ENCODE measurements around the gene PICALM. TPM values are rescaled to one million over a fixed set of nuclear protein-coding genes. Genes with fewer than 3 reads are reported as not detected.

Gene PICALM
- total and polyA plus RNA-seq, 10 of the 15 experiments (the other 5 are each of a cell fraction or from before 2014, with no cell fraction given), result 4.3 to 150 (median 41.8) TPM

GRCh38 chr11:86047275-86047991 lies 21.5 kb downstream of the PICALM start:
- Histone ChIP-seq H3K27ac (ENCODE audit: control insufficient read depth, insufficient read depth) (peak overlapping the region; percentile 49), H4K20me1 (ENCODE audit: control insufficient read depth, insufficient read depth) (no peaks in the 10 kb centered on the region), H3K9ac (ENCODE audit: control insufficient read depth, insufficient read depth, low read length) (no peak overlapping the region; the same call in 1 of the 2 replicates), H2AFZ (ENCODE audit: control insufficient read depth, low read depth, low read length) (no peak overlapping the region), H3K9me3 (replicated peaks; ENCODE audit: control insufficient read depth, insufficient read depth, low read length) (peaks cover 6% of the 10 kb centered on the region), H3K27me3 (replicated peaks in 1 of 2; ENCODE audit: control insufficient read depth in 2 of 2, insufficient read depth in 2 of 2, low read length in 1 of 2) (no peaks in the 10 kb centered on the region), H3K79me2 (ENCODE audit: control insufficient read depth, insufficient read depth, low read length) (peaks cover 100% of the 10 kb centered on the region), H3K4me1 (ENCODE audit: control insufficient read depth, insufficient read depth, low read length) (peaks cover 45% of the 10 kb centered on the region), H3K4me3 (peak overlapping the region; percentile 40; the same call in 1 of the 2 replicates), H3K36me3 (ENCODE audit: control insufficient read depth in 2 of 2, insufficient read depth in 2 of 2, low read length in 1 of 2) (no peaks in the 10 kb centered on the region), H3K4me2 (ENCODE audit: control insufficient read depth, insufficient read depth) (peak overlapping the region; percentile 70)
- ChIA-PET RAD21 (ENCODE audit: unreplicated experiment) (interaction anchor here (0.6 to 1.5 kb wide), 6 partner anchors 21 to 244 kb away, joined by 3 to 5 read pairs (median 4); partner anchors contain the start of gene PICALM), POLR2A (interaction anchor here (0.6 to 1.7 kb wide), 4 partner anchors 15 to 396 kb away, joined by 3 to 9 read pairs (median 5); no protein-coding TSS in a partner anchor), SMC1A (ENCODE audit: uncharacterized antibody, unreplicated experiment) (interaction anchor here (0.8 to 2.3 kb wide), 7 partner anchors 15 to 253 kb away, joined by 3 to 18 read pairs (median 5); partner anchors contain the start of gene PICALM), CTCF (interaction anchor here (0.8 to 7.1 kb wide), 6 partner anchors 11 to 169 kb away, joined by 3 to 33 read pairs (median 3); no protein-coding TSS in a partner anchor)
- in situ Hi-C loops (cut with MboI) (no loop called here), intact Hi-C loops (cut with micrococcal nuclease; ENCODE audit: unreplicated experiment) (no loop called here)
- ATAC-seq (peak; percentile 69), FAIRE-seq (no peak), DNase-seq (ENCODE audit: low read depth, low spot score) (no peak)
- BruUV-seq (replicated peaks), result no TSS peak
- under 1% methylated on average over 10 of the region's 10 CpGs for WGBS (ENCODE audit: insufficient coverage, insufficient replicate concordance, low lambda C conversion rate, missing lambda C conversion rate)
- no peak for TF ChIP-seq BHLHE40 (IDR thresholded peaks at IDR 0.05; ENCODE audit: borderline replicate concordance in 1 of 2, low read depth in 2 of 2, low read length in 1 of 2)
- 0 out of 2 replicates have a peak, but pooled peaks have one; percentile 22 for TF ChIP-seq GABPA (IDR thresholded peaks at IDR 0.05; ENCODE audit: low read depth)
- no peak for TF ChIP-seq HDAC6 (IDR thresholded peaks at IDR 0.05; ENCODE audit: unreplicated experiment)
- no peak for TF ChIP-seq TCF12 (IDR thresholded peaks at IDR 0.05; ENCODE audit: low read depth, low read length)
- no peak for TF ChIP-seq ZBED1 (IDR thresholded peaks at IDR 0.05; ENCODE audit: borderline replicate concordance)
- no peak for TF ChIP-seq SREBF1 (IDR thresholded peaks at IDR 0.05; ENCODE audit: low read length)
- 0 out of 2 replicates have a peak, but pooled peaks have one; percentile 29 for TF ChIP-seq IKZF1 (conservative IDR thresholded peaks at IDR 0.05)
- TF ChIP-seq IKZF2 (IDR thresholded peaks at IDR 0.05), result no peak
- TF ChIP-seq JUNB (IDR thresholded peaks at IDR 0.05), result peak; percentile 71
- TF ChIP-seq POU2F2 (IDR thresholded peaks at IDR 0.05; ENCODE audit: borderline replicate concordance, low read depth, low read length), result no peak
- TF ChIP-seq YY1 (IDR thresholded peaks at IDR 0.05; ENCODE audit: low read depth, low read length), result no peak
- no peak for TF ChIP-seq PAX8 (IDR thresholded peaks at IDR 0.05)
- TF ChIP-seq BCL11A (IDR thresholded peaks at IDR 0.05; ENCODE audit: low read depth, low read length), result no peak
- no peak for TF ChIP-seq MTA3 (IDR thresholded peaks at IDR 0.05; ENCODE audit: borderline replicate concordance, low read length)
- TF ChIP-seq NBN (IDR thresholded peaks at IDR 0.05), result 0 out of 2 replicates have a peak, but pooled peaks have one; percentile 13
- no peak for TF ChIP-seq CEBPZ (IDR thresholded peaks at IDR 0.05; ENCODE audit: low read depth, low read length)
- TF ChIP-seq SIX5 (IDR thresholded peaks at IDR 0.05; ENCODE audit: low read depth, low read length, severe bottlenecking), result no peak
- TF ChIP-seq, protein P1, sequence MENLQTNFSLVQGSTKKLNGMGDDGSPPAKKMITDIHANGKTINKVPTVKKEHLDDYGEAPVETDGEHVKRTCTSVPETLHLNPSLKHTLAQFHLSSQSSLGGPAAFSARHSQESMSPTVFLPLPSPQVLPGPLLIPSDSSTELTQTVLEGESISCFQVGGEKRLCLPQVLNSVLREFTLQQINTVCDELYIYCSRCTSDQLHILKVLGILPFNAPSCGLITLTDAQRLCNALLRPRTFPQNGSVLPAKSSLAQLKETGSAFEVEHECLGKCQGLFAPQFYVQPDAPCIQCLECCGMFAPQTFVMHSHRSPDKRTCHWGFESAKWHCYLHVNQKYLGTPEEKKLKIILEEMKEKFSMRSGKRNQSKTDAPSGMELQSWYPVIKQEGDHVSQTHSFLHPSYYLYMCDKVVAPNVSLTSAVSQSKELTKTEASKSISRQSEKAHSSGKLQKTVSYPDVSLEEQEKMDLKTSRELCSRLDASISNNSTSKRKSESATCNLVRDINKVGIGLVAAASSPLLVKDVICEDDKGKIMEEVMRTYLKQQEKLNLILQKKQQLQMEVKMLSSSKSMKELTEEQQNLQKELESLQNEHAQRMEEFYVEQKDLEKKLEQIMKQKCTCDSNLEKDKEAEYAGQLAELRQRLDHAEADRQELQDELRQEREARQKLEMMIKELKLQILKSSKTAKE (IDR thresholded peaks at IDR 0.05; ENCODE audit: low read depth, poor library complexity, severe bottlenecking), result peak; percentile 67
- peak; percentile 30; the same call in 1 of the 2 replicates for TF ChIP-seq MTA2 (IDR thresholded peaks at IDR 0.05; ENCODE audit: low read depth)
- peak; percentile 68; the same call in 1 of the 2 replicates for TF ChIP-seq DPF2 (IDR thresholded peaks at IDR 0.05)

All from GM12878 (cell line).